Activated CD8-positive, alpha-beta memory T cell treated with anti-CD3 and anti-CD28 coated beads, Interleukin-2, amount 50 U/mL, for 24 hours (primary cell): ENCODE data around the gene SYT5.
A peak's percentile ranks its signal among the peaks of the same experiment; 100 is the strongest.
"Not testable (repeated sequence)": the region's sequence is repeated elsewhere in the genome, so short reads cannot be mapped to it uniquely, and the experiment has no call there.

Experiments used
- DNase-seq: peaks from one replicate; pipeline ENCODE4 v3.0.0-alpha.2; 2020; ENCODE audit errors: extremely low read depth

Gene SYT5

GRCh38 chr19:55208880-55209692 lies 29.0 kb upstream of the SYT5 start, which contains the start of gene PTPRH:
Gene PTPRH, minus strand, starts transcription at chr19:55209501. Its CDS starts 68 bp downstream, at chr19:55209433.
- DNase-seq = no peak

- DNase-seq = no peak
Measured at GRCh38 chr19:55206664-55207500, 26.8 kb upstream of the SYT5 start.

DNA sequence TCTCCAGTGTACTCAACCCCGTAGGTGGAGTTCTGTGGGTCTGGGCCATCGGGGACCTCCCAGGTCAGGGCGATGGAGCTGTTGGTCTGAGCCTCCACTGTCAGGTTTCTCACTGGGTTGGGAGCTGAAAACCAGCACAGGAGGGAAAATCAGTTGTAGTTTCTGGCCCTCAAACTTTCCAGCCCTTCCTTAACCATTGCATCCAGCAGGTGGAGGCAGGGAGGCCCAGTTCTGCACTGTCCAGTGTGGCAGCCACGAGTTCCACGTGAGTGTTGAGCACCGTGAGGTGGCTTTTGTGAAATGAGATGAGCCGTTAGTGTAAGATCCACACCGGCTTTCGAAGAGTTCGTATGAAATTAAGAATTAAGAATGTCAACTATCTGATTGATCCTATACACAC lies 22.1 kb upstream of the SYT5 start:
- DNase-seq = not testable (repeated sequence)

DNA sequence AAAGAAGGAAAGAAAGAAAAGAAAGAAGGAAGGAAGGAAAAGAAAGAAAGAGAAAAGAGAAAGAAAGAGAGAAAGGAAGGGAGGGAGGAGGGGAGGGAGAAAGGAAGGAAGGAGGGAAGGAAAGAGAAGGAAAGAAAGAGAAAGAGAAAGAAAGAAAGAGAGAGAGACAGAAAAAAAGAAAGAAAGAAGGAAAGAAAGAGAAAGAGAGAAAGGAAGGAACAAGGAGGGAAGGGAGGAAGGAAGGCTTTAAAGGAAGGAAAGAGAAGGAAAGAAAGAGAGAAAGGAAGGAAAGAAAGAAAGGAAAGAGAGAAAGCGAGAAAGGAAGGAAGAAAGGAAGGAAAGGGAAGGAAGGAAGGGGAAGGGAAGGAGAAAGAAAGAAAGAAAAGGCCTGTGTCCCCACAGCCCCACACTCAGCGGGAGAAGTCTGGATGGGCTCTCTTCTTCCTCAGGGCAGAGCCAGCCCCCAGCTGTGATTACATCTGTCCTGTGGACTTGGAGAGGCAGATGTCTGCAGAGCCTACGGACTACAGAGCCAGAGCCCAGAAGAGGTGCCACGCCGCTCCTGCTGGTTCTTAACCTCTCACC lies 19.6 kb upstream of the SYT5 start:
- DNase-seq = no peak

DNA sequence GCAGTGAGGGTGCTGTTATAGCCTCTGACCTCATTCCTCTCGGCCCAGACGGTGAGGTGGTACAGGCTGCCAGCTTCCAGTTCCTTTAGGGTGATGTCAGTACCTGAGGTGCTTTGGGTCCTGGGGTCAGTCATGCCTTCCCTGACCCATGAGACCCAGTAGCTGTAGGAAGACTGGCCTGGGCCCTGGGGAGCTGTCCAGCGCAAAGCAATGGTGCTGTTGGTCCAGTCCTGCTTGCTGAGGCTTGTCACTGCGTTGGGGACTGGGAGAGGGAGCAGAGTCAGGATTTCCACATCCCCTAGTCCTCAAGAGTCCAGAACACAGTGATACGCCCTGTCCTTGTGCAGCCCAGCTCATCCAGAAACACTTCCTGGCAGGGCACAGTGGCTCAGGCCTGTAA lies 18.6 kb upstream of the SYT5 start:
- no peak for DNase-seq

DNA sequence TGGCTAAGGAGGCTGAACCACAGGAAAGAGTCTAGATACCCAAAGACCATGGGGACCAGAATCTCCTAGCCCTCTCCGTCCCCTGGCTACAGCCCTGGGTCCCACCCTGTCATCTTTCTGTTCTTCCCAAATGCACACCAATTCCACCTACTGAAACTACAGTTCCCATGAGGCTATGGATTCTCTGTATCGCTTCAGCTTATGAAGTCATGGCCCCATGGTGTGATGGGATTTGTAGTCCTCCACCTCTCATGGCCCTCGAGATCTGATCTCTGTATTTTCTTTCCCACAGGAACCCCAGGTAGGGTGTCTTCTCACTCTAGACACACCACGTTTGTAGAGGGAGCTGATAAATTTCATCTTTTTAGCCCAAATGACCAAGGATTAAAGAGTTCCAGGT lies 17.4 kb upstream of the SYT5 start:
- DNase-seq = no peak

DNA sequence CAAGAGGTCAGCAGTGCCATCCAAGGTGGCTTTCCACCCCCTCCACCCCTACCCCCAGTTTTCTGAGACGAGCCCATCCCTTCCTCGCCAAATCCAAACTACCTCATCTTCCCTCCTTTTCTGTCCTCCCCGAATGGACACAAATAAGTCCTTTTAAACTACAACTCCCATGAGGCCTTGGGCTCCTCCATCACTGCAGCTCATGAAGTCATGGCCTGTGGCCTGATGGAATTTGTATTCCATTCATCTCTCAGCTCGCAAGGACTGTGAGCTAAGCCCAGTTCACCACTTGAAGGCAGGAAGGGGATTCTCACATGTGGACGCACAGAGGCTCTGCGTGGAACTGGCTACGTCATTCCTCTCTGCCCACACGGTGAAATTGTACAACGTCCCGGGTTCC lies 16.7 kb upstream of the SYT5 start:
- no peak for DNase-seq

DNA sequence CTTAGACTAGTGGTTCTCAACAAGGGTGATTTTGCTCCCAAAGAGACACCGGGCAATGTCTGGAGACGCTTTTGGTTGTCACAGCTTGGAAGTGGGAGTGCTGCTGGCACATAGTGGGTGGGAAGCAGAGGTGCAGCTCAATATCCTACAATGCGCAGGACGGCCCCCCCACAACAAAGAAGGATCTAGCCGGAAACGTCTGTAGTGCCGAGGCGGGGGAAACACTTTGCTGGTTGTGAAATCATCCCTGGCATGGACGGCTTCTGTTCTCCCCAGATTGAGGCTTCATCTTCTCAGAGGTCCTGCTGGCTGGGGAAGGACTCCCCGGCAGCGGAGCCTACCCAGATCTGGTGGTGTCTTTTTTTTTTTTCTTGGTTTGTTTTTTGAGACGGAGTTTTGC lies 13.4 kb upstream of the SYT5 start:
- no peak for DNase-seq

DNA sequence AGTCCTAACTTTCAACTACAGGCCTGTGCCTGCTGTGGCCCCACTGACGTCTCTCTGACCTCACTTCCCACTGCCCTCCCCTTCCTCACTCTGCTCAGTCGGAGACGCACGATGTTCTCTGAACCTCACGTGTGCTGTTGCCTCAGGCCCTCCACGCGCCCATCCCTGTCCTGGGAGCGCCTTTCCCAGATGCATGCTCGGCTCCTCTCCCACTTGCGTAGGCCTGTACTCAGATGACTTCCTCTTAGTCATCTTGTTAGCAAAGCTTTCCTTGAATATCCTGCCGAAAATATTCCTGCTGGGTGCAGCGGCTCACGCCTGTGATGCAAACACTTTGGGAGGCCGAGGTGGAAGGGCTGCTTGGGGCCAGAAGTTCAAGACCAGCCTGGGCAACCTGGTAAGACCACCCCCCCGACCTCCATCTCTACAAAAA lies 9.3 kb upstream of the SYT5 start:
- DNase-seq = no peak

DNA sequence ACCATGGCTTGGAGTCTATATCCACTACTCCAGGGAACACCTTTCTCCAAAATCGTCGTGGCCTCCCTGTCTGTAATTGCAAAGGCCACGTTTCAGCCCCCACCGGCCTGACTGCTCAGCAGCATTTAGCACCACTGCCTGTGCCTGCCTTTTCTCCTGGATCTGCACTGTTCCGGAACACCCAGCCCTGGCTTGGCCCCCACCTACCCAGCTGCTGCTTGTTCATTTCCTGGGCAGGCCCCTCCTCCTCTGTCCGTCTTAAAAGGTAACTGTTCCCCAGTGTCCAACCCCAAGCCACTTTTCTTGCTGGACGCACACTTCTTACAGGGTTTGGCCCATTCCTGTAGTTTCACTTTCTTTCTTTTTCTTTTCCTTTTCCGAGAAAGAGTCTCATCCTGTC lies 8.5 kb upstream of the SYT5 start:
- DNase-seq = no peak

DNA sequence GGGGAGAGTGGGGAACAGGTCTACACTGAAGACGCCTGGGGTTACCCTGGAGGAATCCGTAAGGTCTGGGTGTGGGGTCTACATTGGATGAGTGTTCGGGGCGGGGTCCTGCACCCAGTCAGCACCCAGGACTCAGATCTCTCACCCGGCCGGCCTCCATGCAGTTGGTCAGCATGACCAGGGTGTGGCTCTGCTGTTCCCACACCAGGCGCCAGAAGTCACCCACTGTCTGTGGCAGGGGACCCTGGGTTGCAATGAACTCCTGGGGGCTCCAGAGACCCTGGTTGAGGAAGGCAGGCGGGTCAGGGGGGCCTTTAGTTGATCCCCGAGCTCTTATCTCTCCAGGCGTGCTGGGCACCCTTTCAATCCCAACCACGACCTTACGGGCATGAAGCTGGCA lies 6.0 kb upstream of the SYT5 start:
- DNase-seq = no peak

GRCh38 chr19:55181740-55182139 lies 1.7 kb upstream of the SYT5 start:
- no peak for DNase-seq

- DNase-seq = peak; percentile 82
Measured at GRCh38 chr19:55178781-55179599, 1.1 kb downstream of the SYT5 start.

GRCh38 chr19:55176076-55176475 lies 4.0 kb downstream of the SYT5 start:
- no peak for DNase-seq

GRCh38 chr19:55175117-55175867 lies 4.8 kb downstream of the SYT5 start:
- DNase-seq = no peak

GRCh38 chr19:55174425-55175116 lies 5.5 kb downstream of the SYT5 start:
- DNase-seq = no peak

GRCh38 chr19:55173714-55174409 lies 6.2 kb downstream of the SYT5 start:
- DNase-seq = no peak

DNA sequence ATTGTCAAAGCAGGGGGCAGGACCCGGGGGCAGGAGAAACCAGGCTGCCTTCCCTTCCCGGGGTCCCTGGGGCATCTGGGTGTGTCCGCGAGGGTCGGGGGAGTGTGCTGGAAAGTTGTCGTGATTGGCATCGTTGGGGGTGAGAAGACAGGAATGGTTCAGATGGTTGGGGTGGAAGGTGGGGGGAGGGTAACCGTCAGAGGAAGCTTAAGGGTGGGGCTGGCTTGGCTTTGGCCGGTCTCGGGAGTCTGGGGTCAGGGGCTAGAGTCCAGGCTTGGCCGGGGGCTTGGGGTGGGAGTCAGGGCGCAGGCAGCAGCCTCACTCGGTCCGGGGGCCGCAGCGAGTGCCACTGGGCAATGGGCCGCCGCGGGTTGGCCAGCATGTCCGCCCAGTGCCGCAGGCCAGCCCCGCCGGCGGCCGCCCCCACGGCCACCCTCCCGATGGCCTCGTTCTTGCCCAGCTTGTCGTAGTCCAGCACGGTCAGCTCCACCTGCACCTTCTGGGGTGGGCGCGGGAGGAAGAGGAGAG lies 6.8 kb downstream of the SYT5 start:
- no peak for DNase-seq

GRCh38 chr19:55172741-55173140 lies 7.3 kb downstream of the SYT5 start:
- DNase-seq = no peak
